HFFc6 (cell line): ENCODE data around the gene CGNL1. TPM values are rescaled to one million over a fixed set of nuclear protein-coding genes. Genes with fewer than 3 reads are reported as not detected.

ENCODE experiments used
- DNase-seq: peaks from one replicate; pipeline ENCODE4 v3.0.0-alpha.2; 2018
- H3K27ac Mint-ChIP-seq: 2 replicates; pipeline ENCODE4 v1.8.0; 2020; ENCODE audit warnings: mild to moderate bottlenecking, mixed read lengths
- H3K27me3 Mint-ChIP-seq: 2 replicates; pipeline ENCODE4 v1.8.0; 2021; ENCODE audit warnings: mild to moderate bottlenecking, moderate library complexity, mixed read lengths; ENCODE audit not compliant: insufficient read depth
- H3K36me3 Mint-ChIP-seq: 2 replicates; pipeline ENCODE4 v1.8.0; 2021; ENCODE audit warnings: low read depth, mixed read lengths
- H3K4me1 Mint-ChIP-seq: 2 replicates; pipeline ENCODE4 v1.8.0; 2020; ENCODE audit warnings: low read depth, mixed read lengths
- H3K4me3 Mint-ChIP-seq: 2 replicates; pipeline ENCODE4 v1.8.0; 2020; ENCODE audit warnings: mild to moderate bottlenecking, moderate library complexity, mixed read lengths
- H3K9me3 Mint-ChIP-seq: 2 replicates; pipeline ENCODE4 v1.8.0; 2020; ENCODE audit warnings: mild to moderate bottlenecking, mixed read lengths
- total RNA-seq, 6 experiments: library from RNA; stranded (reverse); fragmentation: NEBNext Ultra II Directional; extraction: Animal tissue kit (Norgen Biotek cat#: 25700); gene quantifications; 2 replicates in 1 of 6; 3 replicates in 5 of 6; pipeline ENCODE4 v1.2.3, GENCODE V29; 2021
- TF ChIP-seq, protein P1 (sequence below): fragments of 200-600 bp; sonication (generic); IDR thresholded peaks from 2 replicates; pipeline ENCODE4 v1.5.0; 2021; ENCODE audit warnings: antibody characterized with exemption, mild to moderate bottlenecking

Gene CGNL1
- total RNA-seq, 6 experiments from 2014 or later: 0.05 to 0.20 (median 0.10) TPM; not detected in 2

- Mint-ChIP-seq H3K4me3 (no peak overlapping the region), H3K4me1 (peaks cover 23% of the 10 kb centered on the region), H3K27ac (no peak overlapping the region), H3K27me3 (peaks cover 13% of the 10 kb centered on the region), H3K36me3 (no peaks in the 10 kb centered on the region), H3K9me3 (no peaks in the 10 kb centered on the region)
- DNase-seq: no peak
- TF ChIP-seq, protein P1, sequence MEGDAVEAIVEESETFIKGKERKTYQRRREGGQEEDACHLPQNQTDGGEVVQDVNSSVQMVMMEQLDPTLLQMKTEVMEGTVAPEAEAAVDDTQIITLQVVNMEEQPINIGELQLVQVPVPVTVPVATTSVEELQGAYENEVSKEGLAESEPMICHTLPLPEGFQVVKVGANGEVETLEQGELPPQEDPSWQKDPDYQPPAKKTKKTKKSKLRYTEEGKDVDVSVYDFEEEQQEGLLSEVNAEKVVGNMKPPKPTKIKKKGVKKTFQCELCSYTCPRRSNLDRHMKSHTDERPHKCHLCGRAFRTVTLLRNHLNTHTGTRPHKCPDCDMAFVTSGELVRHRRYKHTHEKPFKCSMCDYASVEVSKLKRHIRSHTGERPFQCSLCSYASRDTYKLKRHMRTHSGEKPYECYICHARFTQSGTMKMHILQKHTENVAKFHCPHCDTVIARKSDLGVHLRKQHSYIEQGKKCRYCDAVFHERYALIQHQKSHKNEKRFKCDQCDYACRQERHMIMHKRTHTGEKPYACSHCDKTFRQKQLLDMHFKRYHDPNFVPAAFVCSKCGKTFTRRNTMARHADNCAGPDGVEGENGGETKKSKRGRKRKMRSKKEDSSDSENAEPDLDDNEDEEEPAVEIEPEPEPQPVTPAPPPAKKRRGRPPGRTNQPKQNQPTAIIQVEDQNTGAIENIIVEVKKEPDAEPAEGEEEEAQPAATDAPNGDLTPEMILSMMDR: no peak
These were observed 48.5 kb downstream of the CGNL1 start for GRCh38 chr15:57424628-57425405.

- Mint-ChIP-seq H3K27ac (no peak overlapping the region), H3K4me1 (peaks cover 23% of the 10 kb centered on the region)
- TF ChIP-seq, protein P1: no peak
These were observed 49.5 kb downstream of the CGNL1 start for GRCh38 chr15:57425842-57426241.

GRCh38 chr15:57427367-57427821 is 51.1 kb downstream of the CGNL1 start:
- Mint-ChIP-seq H3K27ac (peak overlapping the region; percentile 24; the same call in 1 of the 2 replicates), H3K27me3 (peaks cover 24% of the 10 kb centered on the region), H3K4me3 (peak overlapping the region; percentile 63), H3K9me3 (no peaks in the 10 kb centered on the region), H3K4me1 (peaks cover 23% of the 10 kb centered on the region), H3K36me3 (no peaks in the 10 kb centered on the region)
- TF ChIP-seq, protein P1: no peak
- DNase-seq: peak; percentile 34

More at GRCh38 chr15:57425842-57426241, 49.5 kb downstream of the CGNL1 start:
- no peak for DNase-seq
- H3K27me3 Mint-ChIP-seq: peaks cover 13% of the 10 kb centered on the region
- H3K9me3 Mint-ChIP-seq: no peaks in the 10 kb centered on the region
- no peaks in the 10 kb centered on the region for H3K36me3 Mint-ChIP-seq
- H3K4me3 Mint-ChIP-seq: no peak overlapping the region

DNA sequence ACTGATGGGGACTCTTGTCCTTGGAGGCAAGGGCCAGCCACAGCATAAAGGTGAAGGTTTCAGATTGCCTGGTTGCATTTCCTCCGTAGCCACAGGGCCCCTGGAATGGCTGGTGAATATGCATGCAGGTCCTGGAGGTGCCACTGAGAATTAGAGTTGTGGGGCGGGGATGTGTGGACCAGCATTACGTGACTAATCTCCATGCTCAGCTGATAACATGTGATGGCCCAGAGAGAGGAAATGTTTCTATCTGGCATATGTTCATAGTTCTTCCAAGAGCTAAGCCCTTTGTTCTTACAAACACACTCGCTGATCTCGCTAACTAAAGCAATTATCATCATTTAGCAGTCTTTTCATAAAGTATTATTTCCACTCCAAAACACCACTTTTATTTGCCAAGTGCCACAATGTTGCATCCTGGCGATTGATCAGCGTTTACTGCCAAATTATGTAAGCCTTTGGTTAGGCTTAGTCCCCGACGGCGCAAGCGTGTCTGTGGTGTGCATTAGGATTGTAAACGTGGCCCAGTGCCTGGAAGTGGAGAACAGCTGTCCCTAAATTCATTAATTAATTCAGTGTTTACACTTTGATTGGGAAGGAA is 55.9 kb downstream of the CGNL1 start:
- H3K4me3 Mint-ChIP-seq: no peak overlapping the region
- DNase-seq: no peak
- no peaks in the 10 kb centered on the region for H3K36me3 Mint-ChIP-seq
- H3K27me3 Mint-ChIP-seq: peaks cover 19% of the 10 kb centered on the region
- no peaks in the 10 kb centered on the region for H3K9me3 Mint-ChIP-seq
- TF ChIP-seq, protein P1: no peak
- peaks cover 15% of the 10 kb centered on the region for H3K4me1 Mint-ChIP-seq
- H3K27ac Mint-ChIP-seq: no peak overlapping the region

DNA sequence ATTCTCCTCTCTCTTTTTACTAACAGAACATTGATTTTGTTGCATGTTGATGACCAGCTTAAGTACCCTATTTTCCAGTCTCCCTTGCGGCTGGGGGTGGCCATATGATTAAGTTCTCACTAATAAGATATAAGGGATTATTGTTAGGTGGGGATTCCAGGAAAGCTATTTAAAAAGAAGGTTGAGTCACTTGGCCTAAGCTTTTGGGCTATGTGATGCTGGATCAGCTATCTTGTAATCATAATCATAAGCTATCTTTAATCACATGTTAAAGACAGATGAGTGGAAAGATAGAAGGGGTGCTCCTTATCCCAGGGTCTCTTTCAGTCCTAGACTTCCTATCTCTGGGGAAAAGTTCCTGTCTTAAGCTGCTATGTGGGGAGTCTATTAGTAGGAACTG is 59.9 kb downstream of the CGNL1 start:
- Mint-ChIP-seq H3K4me3 (no peak overlapping the region), H3K36me3 (no peaks in the 10 kb centered on the region), H3K4me1 (peaks cover 9% of the 10 kb centered on the region), H3K9me3 (no peaks in the 10 kb centered on the region), H3K27me3 (peaks cover 15% of the 10 kb centered on the region), H3K27ac (no peak overlapping the region)
- TF ChIP-seq, protein P1: no peak
- DNase-seq: no peak
